Cardiac muscle cell (in vitro differentiated cells and primary cell): Measurements from ENCODE around the gene FNDC1. TPM values are rescaled to one million over a fixed set of nuclear protein-coding genes. Genes with fewer than 3 reads are reported as not detected.
A peak's percentile ranks its signal among the peaks of the same experiment; 100 is the strongest.

Experiments used
- DNase-seq, 2 donors: peaks; one replicate each; pipeline versions ENCODE4 v3.0.0 to v3.0.0-alpha.2; 2010 to 2017; ENCODE audit warnings: low read depth in 1 of 2, low spot score in 1 of 2
- H3K27ac ChIP-seq: fragments of 200-600 bp; sonication (generic); 2 replicates; pipeline ENCODE4 v1.5.1; 2016
- H3K27me3 ChIP-seq: fragments of 200-600 bp; sonication (generic); 2 replicates; pipeline ENCODE4 v1.6.0; 2016; ENCODE audit warnings: control low read depth
- H3K36me3 ChIP-seq: fragments of 200-600 bp; sonication (generic); 2 replicates; pipeline ENCODE4 v1.5.1; 2016; ENCODE audit warnings: control low read depth
- H3K4me1 ChIP-seq: fragments of 200-600 bp; sonication (generic); 2 replicates; pipeline ENCODE4 v1.8.1; 2017; ENCODE audit warnings: low read depth, mild to moderate bottlenecking, mixed run types
- H3K4me3 ChIP-seq: fragments of 200-600 bp; sonication (generic); 2 replicates; pipeline ENCODE4 v1.5.1; 2016; ENCODE audit warnings: mild to moderate bottlenecking
- H3K9me3 ChIP-seq: fragments of 200-600 bp; sonication (generic); 2 replicates; pipeline ENCODE4 v1.5.1; 2017; ENCODE audit warnings: low read depth, mild to moderate bottlenecking, control low read depth
- polyA plus RNA-seq: library from polyadenylated mRNA; unstranded; fragments of >200 nt; fragmentation: Nextera tagmentation; extraction: Ambion mirVana; gene quantifications from 2 replicates; pipeline ENCODE4 v1.2.1, GENCODE V29; 2016
- total RNA-seq: library from RNA; depleted of rRNA; stranded (reverse); fragments of >200 nt; gene quantifications from 2 replicates; pipeline ENCODE4 v1.2.3, GENCODE V29; 2016
- TF ChIP-seq, protein P1 (sequence below): IDR thresholded peaks from 2 replicates; pipeline ENCODE4 v1.5.1; 2012; ENCODE audit warnings: low read depth, mild to moderate bottlenecking, low read length

The FNDC1 gene
- total and polyA plus RNA-seq, 2 experiments from 2014 or later: 0.30 TPM; not detected in 1

DNA sequence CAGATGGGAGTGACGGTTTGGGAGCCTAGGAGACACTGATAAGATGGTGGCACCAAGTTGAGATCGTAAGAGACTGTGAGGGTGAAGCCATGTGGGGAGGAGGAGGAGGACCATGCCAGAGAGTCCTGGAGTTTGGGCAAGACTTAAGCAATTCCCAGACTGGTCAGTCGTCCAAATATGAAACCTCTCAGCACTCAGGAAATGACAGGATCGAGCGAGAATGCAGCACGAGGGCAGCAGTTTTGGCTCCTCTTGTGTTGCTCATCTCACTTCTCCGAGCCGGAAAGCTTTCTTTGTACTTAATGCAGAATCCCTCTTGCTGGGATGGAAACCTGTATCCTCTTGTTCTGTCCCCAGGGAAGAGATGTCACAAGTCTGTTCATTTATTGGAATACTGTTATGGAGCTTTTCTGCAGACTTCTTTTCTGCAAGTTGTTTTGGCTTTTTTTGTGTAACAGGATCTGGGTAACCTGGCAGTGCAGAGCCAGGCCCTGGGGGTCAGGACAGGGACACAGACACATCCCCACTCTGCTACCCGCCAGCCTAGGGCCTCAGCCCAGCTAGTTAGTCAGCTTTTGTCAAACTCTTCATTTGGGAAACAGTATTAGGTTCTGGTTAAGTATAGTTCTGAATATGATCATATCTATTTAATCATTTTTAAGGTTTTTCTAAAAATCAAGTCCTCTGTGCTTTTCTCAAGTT lies 34.3 kb downstream of the FNDC1 start:
- peak in 1 of 2 donors; percentile 95 for DNase-seq
- no peaks in the 10 kb centered on the region for H3K27me3 ChIP-seq
- no peaks in the 10 kb centered on the region for H3K9me3 ChIP-seq
- H3K4me3 ChIP-seq: no peak overlapping the region
- no peaks in the 10 kb centered on the region for H3K36me3 ChIP-seq
- H3K4me1 ChIP-seq: no peaks in the 10 kb centered on the region
- TF ChIP-seq, protein P1, sequence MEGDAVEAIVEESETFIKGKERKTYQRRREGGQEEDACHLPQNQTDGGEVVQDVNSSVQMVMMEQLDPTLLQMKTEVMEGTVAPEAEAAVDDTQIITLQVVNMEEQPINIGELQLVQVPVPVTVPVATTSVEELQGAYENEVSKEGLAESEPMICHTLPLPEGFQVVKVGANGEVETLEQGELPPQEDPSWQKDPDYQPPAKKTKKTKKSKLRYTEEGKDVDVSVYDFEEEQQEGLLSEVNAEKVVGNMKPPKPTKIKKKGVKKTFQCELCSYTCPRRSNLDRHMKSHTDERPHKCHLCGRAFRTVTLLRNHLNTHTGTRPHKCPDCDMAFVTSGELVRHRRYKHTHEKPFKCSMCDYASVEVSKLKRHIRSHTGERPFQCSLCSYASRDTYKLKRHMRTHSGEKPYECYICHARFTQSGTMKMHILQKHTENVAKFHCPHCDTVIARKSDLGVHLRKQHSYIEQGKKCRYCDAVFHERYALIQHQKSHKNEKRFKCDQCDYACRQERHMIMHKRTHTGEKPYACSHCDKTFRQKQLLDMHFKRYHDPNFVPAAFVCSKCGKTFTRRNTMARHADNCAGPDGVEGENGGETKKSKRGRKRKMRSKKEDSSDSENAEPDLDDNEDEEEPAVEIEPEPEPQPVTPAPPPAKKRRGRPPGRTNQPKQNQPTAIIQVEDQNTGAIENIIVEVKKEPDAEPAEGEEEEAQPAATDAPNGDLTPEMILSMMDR: no peak
- no peak overlapping the region for H3K27ac ChIP-seq

DNA sequence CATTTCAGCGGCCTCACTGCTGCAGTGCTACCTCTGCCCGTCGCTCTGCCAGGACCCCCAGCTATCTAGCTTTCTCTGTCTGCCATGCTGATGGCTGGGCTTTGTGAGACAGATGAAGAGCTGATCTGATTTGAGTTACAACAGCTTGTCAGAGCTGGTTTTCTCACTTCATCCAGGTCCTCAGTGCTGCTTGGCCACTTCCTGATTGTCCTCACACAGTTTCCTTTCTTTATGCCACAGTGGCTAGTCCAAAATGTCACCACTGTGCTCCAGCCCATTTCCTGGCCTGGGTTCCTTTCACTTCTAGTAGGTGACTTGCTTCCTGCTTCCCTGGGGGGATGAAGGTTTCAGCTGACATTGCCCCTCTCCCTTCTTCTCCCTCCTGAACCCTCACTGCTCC lies 35.4 kb downstream of the FNDC1 start:
- H3K27me3 ChIP-seq: no peaks in the 10 kb centered on the region
- no peak for DNase-seq
- no peak overlapping the region for H3K4me3 ChIP-seq
- no peak overlapping the region for H3K27ac ChIP-seq
- no peaks in the 10 kb centered on the region for H3K4me1 ChIP-seq
- TF ChIP-seq, protein P1: no peak
- H3K9me3 ChIP-seq: no peaks in the 10 kb centered on the region
- no peaks in the 10 kb centered on the region for H3K36me3 ChIP-seq

DNA sequence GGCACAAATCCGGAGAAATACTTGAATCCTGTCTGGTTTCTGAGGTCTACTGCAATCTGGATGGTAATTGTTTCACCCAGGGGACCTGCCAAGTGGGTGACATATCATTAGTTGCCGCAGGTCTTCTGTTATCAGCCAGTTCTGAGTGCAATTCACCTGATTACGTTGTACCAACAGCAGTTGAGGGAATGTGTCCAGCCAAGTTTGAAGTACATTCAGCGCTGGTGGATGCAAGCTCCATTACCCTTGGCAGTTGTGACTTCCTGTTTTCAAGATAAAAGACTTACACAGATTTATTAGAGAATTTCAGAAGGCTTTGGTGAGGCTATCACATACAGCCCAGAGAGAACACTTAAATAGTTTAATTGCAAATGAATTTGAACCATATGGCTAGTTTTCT lies 42.8 kb downstream of the FNDC1 start:
- Histone ChIP-seq H3K9me3 (no peaks in the 10 kb centered on the region), H3K27me3 (no peaks in the 10 kb centered on the region), H3K4me3 (no peak overlapping the region), H3K36me3 (no peaks in the 10 kb centered on the region), H3K27ac (no peak overlapping the region), H3K4me1 (no peaks in the 10 kb centered on the region)
- peak in 1 of 2 donors; percentile 49 for DNase-seq
- TF ChIP-seq, protein P1: no peak

DNA sequence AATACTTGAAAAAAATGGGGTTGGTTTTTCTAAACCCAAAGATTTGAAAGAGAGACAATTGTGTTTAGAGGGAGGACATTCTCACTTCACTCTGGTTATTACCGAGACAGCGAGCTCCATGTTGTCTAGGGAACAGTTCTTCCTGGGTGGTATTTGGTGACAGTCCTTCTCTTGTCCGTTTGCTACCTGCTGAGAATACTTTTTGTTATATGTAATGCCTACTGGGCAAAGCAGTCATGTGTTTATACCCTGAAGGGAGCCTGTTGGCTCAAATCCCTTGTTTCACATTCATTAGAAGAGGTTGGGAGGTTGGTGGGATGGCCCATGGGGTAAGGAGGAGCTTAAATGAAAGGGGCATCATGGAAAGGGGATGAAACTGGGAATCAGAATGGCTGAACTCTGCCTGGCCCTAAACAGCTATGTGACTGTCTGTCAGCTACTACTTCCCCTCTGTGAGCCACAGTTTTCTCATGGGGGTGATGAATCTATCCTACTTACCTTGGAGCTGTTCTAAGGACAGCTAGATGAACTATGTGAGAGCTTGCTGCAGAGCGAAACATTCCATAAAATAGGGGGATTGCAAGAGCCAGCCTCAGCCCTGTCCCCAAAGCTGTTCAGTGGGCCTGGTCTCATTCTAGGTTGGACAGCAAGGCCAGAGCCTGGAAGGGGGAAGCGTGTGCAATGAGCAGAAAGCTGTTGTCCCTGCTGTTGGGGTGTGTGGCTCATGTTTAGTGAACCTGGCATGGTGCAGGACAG lies 43.5 kb downstream of the FNDC1 start:
- Histone ChIP-seq H3K27ac (no peak overlapping the region), H3K9me3 (no peaks in the 10 kb centered on the region), H3K4me1 (no peaks in the 10 kb centered on the region), H3K4me3 (no peak overlapping the region), H3K36me3 (no peaks in the 10 kb centered on the region), H3K27me3 (no peaks in the 10 kb centered on the region)
- TF ChIP-seq, protein P1: no peak
- no peak for DNase-seq

DNA sequence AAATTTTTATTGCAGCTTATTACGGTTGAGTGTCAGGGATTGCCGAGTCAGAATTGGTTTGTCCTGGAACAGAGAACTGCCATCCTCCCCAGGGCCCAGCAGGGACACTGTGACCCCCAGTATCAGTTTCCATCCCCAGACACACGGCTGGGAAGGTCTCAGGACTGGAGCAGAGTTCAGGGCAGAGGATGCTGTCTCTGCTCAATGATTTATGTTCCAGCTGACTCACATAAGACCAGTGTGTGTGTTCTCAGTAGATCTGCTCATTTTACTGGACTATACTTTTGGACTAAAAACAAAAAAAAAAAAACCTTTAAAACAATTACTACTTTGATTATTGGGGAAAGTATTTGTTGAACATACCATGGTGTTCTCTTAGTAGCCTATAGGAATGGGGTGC lies 44.2 kb downstream of the FNDC1 start:
- no peaks in the 10 kb centered on the region for H3K27me3 ChIP-seq
- H3K4me3 ChIP-seq: no peak overlapping the region
- TF ChIP-seq, protein P1: no peak
- H3K36me3 ChIP-seq: no peaks in the 10 kb centered on the region
- H3K4me1 ChIP-seq: no peaks in the 10 kb centered on the region
- peak in 1 of 2 donors; percentile 9 for DNase-seq
- H3K9me3 ChIP-seq: no peaks in the 10 kb centered on the region
- H3K27ac ChIP-seq: no peak overlapping the region
